Ovary (tissue), 3 donors: ENCODE measurements around the gene TNFRSF21.

ENCODE experiments used
- CTCF ChIP-seq, 3 donors: fragments of 450-650 bp in 2 of 3; fragments of 200-600 bp in 1 of 3; IDR thresholded peaks; one replicate each; pipeline versions ENCODE4 v1.5.1 to v1.8.0; 2016 to 2022; ENCODE audit warnings: antibody characterized with exemption in 3 of 3, mild to moderate bottlenecking in 1 of 3
- POLR2A ChIP-seq: fragments of 450-650 bp; IDR thresholded peaks from one replicate; pipeline ENCODE4 v1.6.1; 2017; ENCODE audit warnings: antibody characterized with exemption, mild to moderate bottlenecking, moderate library complexity
- donor health status: DM: no; HTN: no; CAD: no.

- TF ChIP-seq POLR2A: no peak
- no peak for TF ChIP-seq CTCF (IDR thresholded peaks at IDR 0.05)
Observed at GRCh38 chr6:47300417-47300816, 9.3 kb downstream of the TNFRSF21 start.
